Ovary (tissue), 3 donors: Measurements from ENCODE around the gene SLC2A14.
"Not testable (repeated sequence)": the region's sequence is repeated elsewhere in the genome, so short reads cannot be mapped to it uniquely, and the experiment has no call there.

Experiments
- EP300 ChIP-seq: sonication (generic); formaldehyde crosslinking; IDR thresholded peaks from one replicate; pipeline ENCODE4 v1.6.1; 2017; ENCODE audit warnings: antibody characterized with exemption
- POLR2A ChIP-seq: fragments of 450-650 bp; IDR thresholded peaks from one replicate; pipeline ENCODE4 v1.6.1; 2017; ENCODE audit warnings: antibody characterized with exemption, mild to moderate bottlenecking, moderate library complexity
- TF ChIP-seq, protein P1 (sequence below), 3 donors: fragments of 450-650 bp in 2 of 3; fragments of 200-600 bp in 1 of 3; IDR thresholded peaks; one replicate each; pipeline versions ENCODE4 v1.5.1 to v1.8.0; 2016 to 2022; ENCODE audit warnings: antibody characterized with exemption in 3 of 3, mild to moderate bottlenecking in 1 of 3
- donor health status: DM: no; HTN: no; CAD: no.

GRCh38 chr12:7906303-7906702 is 33.6 kb upstream of the SLC2A14 start:
- TF ChIP-seq POLR2A, EP300: not testable (repeated sequence)
- TF ChIP-seq, protein P1, sequence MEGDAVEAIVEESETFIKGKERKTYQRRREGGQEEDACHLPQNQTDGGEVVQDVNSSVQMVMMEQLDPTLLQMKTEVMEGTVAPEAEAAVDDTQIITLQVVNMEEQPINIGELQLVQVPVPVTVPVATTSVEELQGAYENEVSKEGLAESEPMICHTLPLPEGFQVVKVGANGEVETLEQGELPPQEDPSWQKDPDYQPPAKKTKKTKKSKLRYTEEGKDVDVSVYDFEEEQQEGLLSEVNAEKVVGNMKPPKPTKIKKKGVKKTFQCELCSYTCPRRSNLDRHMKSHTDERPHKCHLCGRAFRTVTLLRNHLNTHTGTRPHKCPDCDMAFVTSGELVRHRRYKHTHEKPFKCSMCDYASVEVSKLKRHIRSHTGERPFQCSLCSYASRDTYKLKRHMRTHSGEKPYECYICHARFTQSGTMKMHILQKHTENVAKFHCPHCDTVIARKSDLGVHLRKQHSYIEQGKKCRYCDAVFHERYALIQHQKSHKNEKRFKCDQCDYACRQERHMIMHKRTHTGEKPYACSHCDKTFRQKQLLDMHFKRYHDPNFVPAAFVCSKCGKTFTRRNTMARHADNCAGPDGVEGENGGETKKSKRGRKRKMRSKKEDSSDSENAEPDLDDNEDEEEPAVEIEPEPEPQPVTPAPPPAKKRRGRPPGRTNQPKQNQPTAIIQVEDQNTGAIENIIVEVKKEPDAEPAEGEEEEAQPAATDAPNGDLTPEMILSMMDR (IDR thresholded peaks at IDR 0.05), result not testable (repeated sequence)
